HepG2 (cell line): ENCODE results near the gene MAML1. TPM values are rescaled to one million over a fixed set of nuclear protein-coding genes. Genes with fewer than 3 reads are reported as not detected.
A peak's percentile ranks its signal among the peaks of the same experiment; 100 is the strongest.

ENCODE experiments used
- ASH2L ChIP-seq: fragments of 300-600, 200-600 bp; sonication (generic); IDR thresholded peaks from 2 replicates; pipeline ENCODE4 v1.7.0; 2017; ENCODE audit warnings: low read depth, mild to moderate bottlenecking, moderate library complexity, mixed read lengths, low read length; ENCODE audit not compliant: insufficient read length
- CREB3 ChIP-seq: sonication (generic); formaldehyde crosslinking; IDR thresholded peaks from 2 replicates; pipeline ENCODE4 v1.5.0; 2020; ENCODE audit warnings: missing genetic modification reagents
- PAXIP1 ChIP-seq: sonication (generic); formaldehyde crosslinking; conservative IDR thresholded peaks from 2 replicates; pipeline ENCODE4 v1.4.0; 2020; ENCODE audit warnings: mild to moderate bottlenecking, missing genetic modification reagents, moderate library complexity
- PBX3 ChIP-seq: sonication (generic); formaldehyde crosslinking; IDR thresholded peaks from 2 replicates; pipeline ENCODE4 v1.8.1; 2023; ENCODE audit warnings: missing genetic modification reagents, inconsistent platforms, borderline replicate concordance
- ZBTB20 ChIP-seq: sonication (generic); formaldehyde crosslinking; IDR thresholded peaks from 2 replicates; pipeline ENCODE4 v1.8.1; 2023; ENCODE audit warnings: missing genetic modification reagents, low read depth, mild to moderate bottlenecking, borderline replicate concordance
- ZNF12 ChIP-seq: sonication (generic); formaldehyde crosslinking; IDR thresholded peaks from 2 replicates; pipeline ENCODE4 v1.5.0; 2020; ENCODE audit warnings: missing genetic modification reagents
- ZNF564 ChIP-seq: sonication (generic); formaldehyde crosslinking; IDR thresholded peaks from 2 replicates; pipeline ENCODE4 v1.8.1; 2023; ENCODE audit warnings: mild to moderate bottlenecking, missing genetic modification reagents
- ZNF644 ChIP-seq: IDR thresholded peaks from 2 replicates; pipeline ENCODE4 v1.6.1; 2016; ENCODE audit warnings: low read depth
- ZNF646 ChIP-seq: sonication (generic); formaldehyde crosslinking; IDR thresholded peaks from 2 replicates; pipeline ENCODE4 v1.9.0; 2021; ENCODE audit warnings: mild to moderate bottlenecking, missing genetic modification reagents
- ZNF709 ChIP-seq: sonication (generic); formaldehyde crosslinking; IDR thresholded peaks from 2 replicates; pipeline ENCODE4 v1.5.0; 2020; ENCODE audit warnings: mild to moderate bottlenecking, missing genetic modification reagents
- ZNF737 ChIP-seq: sonication (generic); formaldehyde crosslinking; IDR thresholded peaks from 2 replicates; pipeline ENCODE4 v1.5.0; 2020; ENCODE audit warnings: missing genetic modification reagents, mild to moderate bottlenecking, borderline replicate concordance
- polyA plus RNA-seq, 8 experiments: library from polyadenylated mRNA; depleted of rRNA in 3 of 8; stranded (reverse) in 7 of 8; unstranded in 1 of 8; fragments of >200 nt; fragmentation: Illumina TruSeq in 4 of 8; extraction: Trizol in 4 of 8; gene quantifications; 2 replicates each; pipeline versions ENCODE4 v1.2.1 to v1.2.3, GENCODE V29; 2011 to 2016; ENCODE audit warnings: low read depth in 4 of 8, missing spikeins in 1 of 8, mixed read lengths in 1 of 8; ENCODE audit not compliant: insufficient read depth in 1 of 8
- total RNA-seq, 5 experiments: library from RNA; depleted of rRNA; stranded (reverse); fragments of >200 nt; fragmentation: Illumina TruSeq; extraction: Trizol; gene quantifications; 2 replicates each; pipeline ENCODE4 v1.2.3, GENCODE V29; 2016; ENCODE audit warnings: low read depth in 1 of 5

MAML1 gene
- total and polyA plus RNA-seq, 2 of the 13 experiments (the other 11 are each of a cell fraction or from before 2014, with no cell fraction given) = 10.0 to 10.8 TPM

GRCh38 chr5:179698935-179699615 is 33.5 kb upstream of the MAML1 start, which contains the start of gene CANX (continued):
- TF ChIP-seq PAXIP1 (CRISPR knock-in tag) (no peak), PBX3 (CRISPR knock-in tag) (no peak; the same call in 1 of the 2 replicates), CREB3 (no peak; the same call in 1 of the 2 replicates), ZBTB20 (no peak), ZNF644 (CRISPR knock-in tag) (no peak), ZNF709 (CRISPR knock-in tag) (peak; percentile 93), ZNF12 (CRISPR knock-in tag) (0 out of 2 replicates have a peak, but pooled peaks have one; percentile 21), ZNF646 (CRISPR knock-in tag) (no peak), ASH2L (peak; percentile 60), ZNF564 (peak; percentile 77; the same call in 1 of the 2 replicates), ZNF737 (no peak)
